ENCODE measurements around the gene TMED8.

DNA sequence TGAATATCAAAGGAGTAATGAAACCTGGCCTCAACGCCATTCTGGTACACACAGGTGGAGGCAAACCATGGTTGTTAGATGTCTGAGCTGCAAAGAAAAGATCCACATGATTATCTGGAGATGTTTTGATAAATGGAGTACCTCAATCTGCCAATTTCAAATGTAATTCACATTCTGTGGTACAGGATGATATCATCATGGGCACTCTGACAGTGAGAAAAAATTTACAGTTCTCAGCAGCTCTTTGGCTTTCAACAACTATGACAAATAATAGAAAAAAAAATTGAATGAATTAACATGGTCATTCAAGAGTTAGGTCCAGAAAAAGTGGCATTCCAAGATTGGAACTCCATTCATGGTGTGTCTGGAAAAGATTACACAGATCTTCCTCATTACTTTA lies 17.3 kb downstream of the TMED8 start:
- TF ChIP-seq ASH2L (IDR thresholded peaks at IDR 0.05; ENCODE audit: borderline replicate concordance, low read depth) (no peak), POLR2AphosphoS5 (IDR thresholded peaks at IDR 0.05; ENCODE audit: low read length) (no peak), TCF7 (IDR thresholded peaks at IDR 0.05; ENCODE audit: borderline replicate concordance) (no peak), SRF (IDR thresholded peaks at IDR 0.05; ENCODE audit: low read depth in 2 of 2, low read length in 2 of 2) (no peak), MEF2A (IDR thresholded peaks at IDR 0.05; ENCODE audit: insufficient read depth, low read depth, low read length) (no peak), EZH2 (IDR thresholded peaks at IDR 0.05; ENCODE audit: borderline replicate concordance, control insufficient read depth, low read depth, low read length) (no peak), EP300 (IDR thresholded peaks at IDR 0.05; ENCODE audit: borderline replicate concordance in 1 of 2, control insufficient read depth in 1 of 2, low read depth in 2 of 2, low read length in 2 of 2) (no peak), CREB1 (IDR thresholded peaks at IDR 0.05; ENCODE audit: low read depth) (no peak), FOXK2 (IDR thresholded peaks at IDR 0.05) (no peak), BCL11A (IDR thresholded peaks at IDR 0.05; ENCODE audit: low read depth, low read length) (no peak), ZZZ3 (IDR thresholded peaks at IDR 0.05; ENCODE audit: control insufficient read depth, insufficient read length, low read depth) (no peak), ZNF24 (IDR thresholded peaks at IDR 0.05) (no peak)
- TF ChIP-seq, protein P1, sequence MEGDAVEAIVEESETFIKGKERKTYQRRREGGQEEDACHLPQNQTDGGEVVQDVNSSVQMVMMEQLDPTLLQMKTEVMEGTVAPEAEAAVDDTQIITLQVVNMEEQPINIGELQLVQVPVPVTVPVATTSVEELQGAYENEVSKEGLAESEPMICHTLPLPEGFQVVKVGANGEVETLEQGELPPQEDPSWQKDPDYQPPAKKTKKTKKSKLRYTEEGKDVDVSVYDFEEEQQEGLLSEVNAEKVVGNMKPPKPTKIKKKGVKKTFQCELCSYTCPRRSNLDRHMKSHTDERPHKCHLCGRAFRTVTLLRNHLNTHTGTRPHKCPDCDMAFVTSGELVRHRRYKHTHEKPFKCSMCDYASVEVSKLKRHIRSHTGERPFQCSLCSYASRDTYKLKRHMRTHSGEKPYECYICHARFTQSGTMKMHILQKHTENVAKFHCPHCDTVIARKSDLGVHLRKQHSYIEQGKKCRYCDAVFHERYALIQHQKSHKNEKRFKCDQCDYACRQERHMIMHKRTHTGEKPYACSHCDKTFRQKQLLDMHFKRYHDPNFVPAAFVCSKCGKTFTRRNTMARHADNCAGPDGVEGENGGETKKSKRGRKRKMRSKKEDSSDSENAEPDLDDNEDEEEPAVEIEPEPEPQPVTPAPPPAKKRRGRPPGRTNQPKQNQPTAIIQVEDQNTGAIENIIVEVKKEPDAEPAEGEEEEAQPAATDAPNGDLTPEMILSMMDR (IDR thresholded peaks at IDR 0.05 in 2 of 3, conservative IDR thresholded peaks at IDR 0.05 in 1 of 3; ENCODE audit: control insufficient read depth in 2 of 3, extremely low read depth in 1 of 3, insufficient read depth in 1 of 3, low read depth in 3 of 3, low read length in 3 of 3) = no peak
- TF ChIP-seq, protein P2, sequence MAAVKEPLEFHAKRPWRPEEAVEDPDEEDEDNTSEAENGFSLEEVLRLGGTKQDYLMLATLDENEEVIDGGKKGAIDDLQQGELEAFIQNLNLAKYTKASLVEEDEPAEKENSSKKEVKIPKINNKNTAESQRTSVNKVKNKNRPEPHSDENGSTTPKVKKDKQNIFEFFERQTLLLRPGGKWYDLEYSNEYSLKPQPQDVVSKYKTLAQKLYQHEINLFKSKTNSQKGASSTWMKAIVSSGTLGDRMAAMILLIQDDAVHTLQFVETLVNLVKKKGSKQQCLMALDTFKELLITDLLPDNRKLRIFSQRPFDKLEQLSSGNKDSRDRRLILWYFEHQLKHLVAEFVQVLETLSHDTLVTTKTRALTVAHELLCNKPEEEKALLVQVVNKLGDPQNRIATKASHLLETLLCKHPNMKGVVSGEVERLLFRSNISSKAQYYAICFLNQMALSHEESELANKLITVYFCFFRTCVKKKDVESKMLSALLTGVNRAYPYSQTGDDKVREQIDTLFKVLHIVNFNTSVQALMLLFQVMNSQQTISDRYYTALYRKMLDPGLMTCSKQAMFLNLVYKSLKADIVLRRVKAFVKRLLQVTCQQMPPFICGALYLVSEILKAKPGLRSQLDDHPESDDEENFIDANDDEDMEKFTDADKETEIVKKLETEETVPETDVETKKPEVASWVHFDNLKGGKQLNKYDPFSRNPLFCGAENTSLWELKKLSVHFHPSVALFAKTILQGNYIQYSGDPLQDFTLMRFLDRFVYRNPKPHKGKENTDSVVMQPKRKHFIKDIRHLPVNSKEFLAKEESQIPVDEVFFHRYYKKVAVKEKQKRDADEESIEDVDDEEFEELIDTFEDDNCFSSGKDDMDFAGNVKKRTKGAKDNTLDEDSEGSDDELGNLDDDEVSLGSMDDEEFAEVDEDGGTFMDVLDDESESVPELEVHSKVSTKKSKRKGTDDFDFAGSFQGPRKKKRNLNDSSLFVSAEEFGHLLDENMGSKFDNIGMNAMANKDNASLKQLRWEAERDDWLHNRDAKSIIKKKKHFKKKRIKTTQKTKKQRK (IDR thresholded peaks at IDR 0.05; ENCODE audit: low read depth, low read length) = no peak
